Measurements from ENCODE around the gene IPPK. TPM values are rescaled to one million over a fixed set of nuclear protein-coding genes. Genes with fewer than 3 reads are reported as not detected.

Gene IPPK
- total RNA-seq, 2 experiments from 2014 or later = 12.5 to 15.8 TPM

DNA sequence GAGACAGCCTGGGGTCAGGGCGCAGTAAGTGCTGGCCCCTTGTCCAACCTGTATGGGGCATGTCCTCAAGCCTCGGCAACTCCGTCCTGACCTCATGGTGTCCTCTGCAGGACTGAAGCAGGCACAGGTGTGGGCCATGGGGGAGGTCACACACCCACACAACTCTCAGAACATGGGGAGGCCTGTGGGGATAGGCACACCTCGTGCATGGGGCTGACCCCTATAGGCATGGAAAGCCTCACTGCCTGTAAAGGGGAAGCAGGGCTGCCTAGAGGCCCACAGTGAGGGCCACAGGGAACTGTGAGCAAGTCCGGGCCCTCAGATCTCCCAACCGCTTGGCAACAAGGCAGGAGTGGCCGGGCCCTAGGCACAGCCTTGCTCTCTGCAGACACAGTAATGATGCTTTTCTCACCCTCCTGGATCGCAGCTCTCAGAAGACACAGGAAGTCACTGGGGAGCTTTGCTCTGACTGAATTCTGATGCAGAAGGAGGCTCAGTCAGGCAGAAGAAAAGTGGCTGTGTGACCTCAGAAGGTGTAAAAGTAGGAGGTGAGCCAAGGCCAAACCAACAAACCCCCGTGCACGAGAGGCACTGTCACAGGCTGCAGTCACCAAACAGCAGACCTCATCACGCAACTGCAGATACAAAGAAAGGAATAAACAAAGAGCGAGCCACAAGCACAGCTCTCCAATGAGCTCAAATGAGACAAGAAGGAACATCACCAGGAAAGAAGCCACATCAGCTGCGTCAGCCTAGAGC, 5.4 kb downstream of the IPPK start:
- ATAC-seq (peak; percentile 81), DNase-seq (peak; percentile 77)
- H3K36me3 Mint-ChIP-seq (ENCODE audit: low read depth) = peaks cover 25% of the 10 kb centered on the region
- H3K4me1 Mint-ChIP-seq (ENCODE audit: low read depth) = peaks cover 58% of the 10 kb centered on the region
- TF ChIP-seq, protein P1, sequence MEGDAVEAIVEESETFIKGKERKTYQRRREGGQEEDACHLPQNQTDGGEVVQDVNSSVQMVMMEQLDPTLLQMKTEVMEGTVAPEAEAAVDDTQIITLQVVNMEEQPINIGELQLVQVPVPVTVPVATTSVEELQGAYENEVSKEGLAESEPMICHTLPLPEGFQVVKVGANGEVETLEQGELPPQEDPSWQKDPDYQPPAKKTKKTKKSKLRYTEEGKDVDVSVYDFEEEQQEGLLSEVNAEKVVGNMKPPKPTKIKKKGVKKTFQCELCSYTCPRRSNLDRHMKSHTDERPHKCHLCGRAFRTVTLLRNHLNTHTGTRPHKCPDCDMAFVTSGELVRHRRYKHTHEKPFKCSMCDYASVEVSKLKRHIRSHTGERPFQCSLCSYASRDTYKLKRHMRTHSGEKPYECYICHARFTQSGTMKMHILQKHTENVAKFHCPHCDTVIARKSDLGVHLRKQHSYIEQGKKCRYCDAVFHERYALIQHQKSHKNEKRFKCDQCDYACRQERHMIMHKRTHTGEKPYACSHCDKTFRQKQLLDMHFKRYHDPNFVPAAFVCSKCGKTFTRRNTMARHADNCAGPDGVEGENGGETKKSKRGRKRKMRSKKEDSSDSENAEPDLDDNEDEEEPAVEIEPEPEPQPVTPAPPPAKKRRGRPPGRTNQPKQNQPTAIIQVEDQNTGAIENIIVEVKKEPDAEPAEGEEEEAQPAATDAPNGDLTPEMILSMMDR (IDR thresholded peaks at IDR 0.05) = no peak
- intact Hi-C loops (cut with micrococcal nuclease) = no loop called here
- POLR2A ChIA-PET = interaction anchor here (1.6 kb wide), 1 partner anchor 49 kb away, joined by 4 read pairs; no protein-coding TSS in a partner anchor
- peak overlapping the region; percentile 78 for H3K27ac Mint-ChIP-seq
- CTCF ChIA-PET = interaction anchor here (0.6 to 1.5 kb wide), 4 partner anchors 12 to 124 kb away, joined by 3 to 4 read pairs (median 3); no protein-coding TSS in a partner anchor
- peak overlapping the region; percentile 45 for H3K4me3 Mint-ChIP-seq
- no peaks in the 10 kb centered on the region for H3K9me3 Mint-ChIP-seq
- no peaks in the 10 kb centered on the region for H3K27me3 Mint-ChIP-seq

DNA sequence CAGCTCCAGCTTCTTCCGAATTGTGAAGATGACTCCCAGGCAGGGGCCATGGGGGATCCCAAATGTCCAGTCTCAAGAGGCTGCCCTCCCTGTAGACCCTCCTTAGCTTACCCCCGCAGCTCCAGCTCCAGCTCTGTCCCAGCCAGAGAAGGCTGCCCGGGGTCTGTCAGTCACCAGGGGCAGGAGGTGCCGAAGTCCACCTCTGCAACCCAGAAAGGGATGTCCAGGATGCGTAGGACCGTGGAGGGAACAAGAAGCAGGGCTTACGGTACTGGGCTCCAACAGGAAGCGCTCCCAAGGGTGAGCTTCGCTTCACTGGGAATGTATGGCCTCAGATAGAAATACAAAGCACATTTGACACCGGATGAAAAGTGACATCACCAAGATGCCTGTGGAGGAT, 6.0 kb downstream of the IPPK start:
- POLR2A ChIA-PET = interaction anchor here (1.6 kb wide), 1 partner anchor 50 kb away, joined by 4 read pairs; no protein-coding TSS in a partner anchor
- intact Hi-C loops (cut with micrococcal nuclease) = no loop called here
- H3K4me3 Mint-ChIP-seq = no peak overlapping the region

DNA sequence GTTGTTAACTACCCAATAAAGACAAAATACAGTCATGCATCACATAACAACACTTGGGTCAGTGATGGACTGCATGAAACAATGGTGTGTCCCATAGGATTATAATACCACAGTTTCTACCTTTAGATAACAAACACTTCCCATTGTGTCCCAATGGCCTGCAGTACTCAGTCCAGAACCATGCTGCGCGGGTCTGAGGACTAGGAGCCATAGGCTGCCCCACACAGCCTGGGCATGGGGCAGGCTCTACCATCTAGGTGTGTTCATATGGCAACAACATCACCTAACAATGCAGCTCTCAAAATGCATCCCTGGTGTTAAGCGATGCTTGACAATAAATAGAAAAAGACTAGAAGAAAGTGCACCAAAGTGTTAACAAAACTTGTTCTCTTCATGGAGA, 6.8 kb downstream of the IPPK start:
- CTCF ChIA-PET = interaction anchor here (0.7 kb wide), 1 partner anchor 215 kb away, joined by 4 read pairs; no protein-coding TSS in a partner anchor
- H3K27ac Mint-ChIP-seq = no peak overlapping the region
- peaks cover 17% of the 10 kb centered on the region for H3K36me3 Mint-ChIP-seq (ENCODE audit: low read depth)

More for the DNA sequence above, 6.0 kb downstream of the IPPK start:
- peaks cover 23% of the 10 kb centered on the region for H3K36me3 Mint-ChIP-seq (ENCODE audit: low read depth)
- peaks cover 55% of the 10 kb centered on the region for H3K4me1 Mint-ChIP-seq (ENCODE audit: low read depth)
- DNase-seq (no peak), ATAC-seq (no peak)
- CTCF ChIA-PET = interaction anchor here (1.5 kb wide), 1 partner anchor 12 kb away, joined by 3 read pairs; no protein-coding TSS in a partner anchor
- H3K27ac Mint-ChIP-seq = no peak overlapping the region
- no peaks in the 10 kb centered on the region for H3K9me3 Mint-ChIP-seq
- TF ChIP-seq, protein P1 (IDR thresholded peaks at IDR 0.05) = no peak
- no peaks in the 10 kb centered on the region for H3K27me3 Mint-ChIP-seq

DNA sequence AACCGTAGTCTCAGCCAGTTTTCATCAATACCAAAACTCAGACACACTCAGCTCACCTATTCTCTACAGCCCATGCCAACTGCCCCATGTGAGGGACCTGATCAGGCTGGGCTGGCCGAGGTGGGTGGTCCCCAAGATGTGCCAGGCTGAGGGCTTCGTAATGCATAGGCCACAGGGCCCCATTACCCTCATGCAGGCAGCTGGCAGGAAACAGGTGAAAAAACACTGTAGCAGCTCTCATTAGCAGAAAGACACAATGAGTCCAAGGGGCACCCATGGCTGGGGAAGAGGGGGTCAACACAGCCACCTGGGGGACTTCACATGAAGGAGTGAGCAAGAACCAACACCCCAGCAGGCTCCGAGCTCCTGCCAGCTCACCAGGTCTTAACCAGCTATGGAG, 8.2 kb downstream of the IPPK start:
- Mint-ChIP-seq H3K4me3 (no peak overlapping the region), H3K4me1 (ENCODE audit: low read depth) (peaks cover 39% of the 10 kb centered on the region), H3K27ac (no peak overlapping the region), H3K9me3 (no peaks in the 10 kb centered on the region), H3K36me3 (ENCODE audit: low read depth) (peaks cover 21% of the 10 kb centered on the region), H3K27me3 (no peaks in the 10 kb centered on the region)
- ChIA-PET CTCF (no interaction called here), POLR2A (interaction anchor here (1.1 kb wide), 1 partner anchor 8 kb away, joined by 4 read pairs; the partner anchor contains the start of gene IPPK)
- DNase-seq = no peak
- TF ChIP-seq, protein P1 (IDR thresholded peaks at IDR 0.05) = no peak
- intact Hi-C loops (cut with micrococcal nuclease) = no loop called here
- no peak for ATAC-seq

More for the DNA sequence above, 6.8 kb downstream of the IPPK start:
- POLR2A ChIA-PET = interaction anchor here (0.5 to 1.6 kb wide), 2 partner anchors 51 to 545 kb away, joined by 3 to 4 read pairs; no protein-coding TSS in a partner anchor
- no peak for ATAC-seq
- DNase-seq = no peak
- intact Hi-C loops (cut with micrococcal nuclease) = no loop called here
- H3K9me3 Mint-ChIP-seq = no peaks in the 10 kb centered on the region
- H3K27me3 Mint-ChIP-seq = no peaks in the 10 kb centered on the region
- H3K4me3 Mint-ChIP-seq = no peak overlapping the region
- peaks cover 47% of the 10 kb centered on the region for H3K4me1 Mint-ChIP-seq (ENCODE audit: low read depth)
- TF ChIP-seq, protein P1 (IDR thresholded peaks at IDR 0.05) = no peak

DNA sequence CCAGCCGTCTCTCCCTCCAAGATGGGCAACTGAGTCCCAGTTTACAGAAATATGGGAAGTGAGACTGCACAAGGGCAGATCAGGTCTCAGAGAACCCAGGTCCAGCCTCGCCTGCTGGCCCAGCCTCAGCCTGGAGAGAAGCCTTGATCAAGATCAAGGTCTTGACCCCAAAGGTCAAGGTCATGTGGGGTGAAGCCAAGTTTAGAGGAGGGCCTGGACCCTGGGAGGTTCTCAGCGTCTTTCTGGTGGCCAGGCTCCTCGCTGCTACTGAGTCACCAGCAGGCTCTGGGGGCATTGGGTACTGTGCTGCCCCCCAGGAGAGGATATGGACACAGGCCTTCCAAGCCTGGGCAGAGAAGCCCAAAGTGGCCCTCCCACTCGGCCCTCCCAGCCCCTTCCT, 8.8 kb downstream of the IPPK start:
- ATAC-seq (no peak), DNase-seq (no peak)
- Mint-ChIP-seq H3K27ac (no peak overlapping the region), H3K36me3 (ENCODE audit: low read depth) (peaks cover 20% of the 10 kb centered on the region), H3K4me3 (no peak overlapping the region), H3K9me3 (no peaks in the 10 kb centered on the region), H3K27me3 (no peaks in the 10 kb centered on the region), H3K4me1 (ENCODE audit: low read depth) (peaks cover 34% of the 10 kb centered on the region)
- intact Hi-C loops (cut with micrococcal nuclease) = no loop called here
- ChIA-PET POLR2A (interaction anchor here (1.1 kb wide), 1 partner anchor 9 kb away, joined by 4 read pairs; the partner anchor contains the start of gene IPPK), CTCF (interaction anchor here (0.9 kb wide), 1 partner anchor 10 kb away, joined by 3 read pairs; no protein-coding TSS in a partner anchor)
- TF ChIP-seq, protein P1 (IDR thresholded peaks at IDR 0.05) = no peak

All from activated CD8-positive, alpha-beta T cell treated with anti-CD3 and anti-CD28 coated beads for 36 hours (primary cell).